HL-60 (cell line): ENCODE results near the gene IL20RA.

Experiments used
- DNase-seq, 2 experiments: peaks; one replicate each; pipeline ENCODE4 v3.0.0-alpha.2; 2010 to 2020; ENCODE audit warnings: low read depth in 1 of 2, low spot score in 1 of 2
- H3K27ac ChIP-seq: fragments of 250-450 bp; sonication (Bioruptor Pico); replicated peaks from 2 replicates; pipeline ENCODE4 v1.5.1; 2020; ENCODE audit warnings: mild to moderate bottlenecking, moderate library complexity
- H3K27me3 ChIP-seq: fragments of 250-450 bp; sonication (Bioruptor Pico); 2 replicates; pipeline ENCODE4 v1.5.1; 2021; ENCODE audit warnings: mild to moderate bottlenecking, moderate library complexity; ENCODE audit not compliant: insufficient read depth, poor library complexity, severe bottlenecking
- H3K4me3 ChIP-seq: replicated peaks from 2 replicates; pipeline ENCODE4 v1.5.1; 2011; ENCODE audit warnings: mild to moderate bottlenecking, control low read depth, low read length; ENCODE audit not compliant: insufficient read depth
- CTCF ChIP-seq: IDR thresholded peaks from one replicate; pipeline ENCODE4 v1.5.1; 2011; ENCODE audit warnings: low read length, control low read depth, inconsistent platforms; ENCODE audit not compliant: insufficient read depth
- GABPA ChIP-seq: IDR thresholded peaks from 2 replicates; pipeline ENCODE4 v1.6.1; 2012; ENCODE audit warnings: low read depth
- POLR2AphosphoS5 ChIP-seq: IDR thresholded peaks from 2 replicates; pipeline ENCODE4 v1.6.1; 2012; ENCODE audit warnings: low read depth
- REST ChIP-seq: IDR thresholded peaks from 2 replicates; pipeline ENCODE4 v1.6.1; 2012; ENCODE audit warnings: low read depth; ENCODE audit not compliant: insufficient replicate concordance
- SPI1 ChIP-seq: IDR thresholded peaks from 2 replicates; pipeline ENCODE4 v1.6.1; 2012; ENCODE audit warnings: low read depth, mild to moderate bottlenecking, borderline replicate concordance

The IL20RA gene

DNA sequence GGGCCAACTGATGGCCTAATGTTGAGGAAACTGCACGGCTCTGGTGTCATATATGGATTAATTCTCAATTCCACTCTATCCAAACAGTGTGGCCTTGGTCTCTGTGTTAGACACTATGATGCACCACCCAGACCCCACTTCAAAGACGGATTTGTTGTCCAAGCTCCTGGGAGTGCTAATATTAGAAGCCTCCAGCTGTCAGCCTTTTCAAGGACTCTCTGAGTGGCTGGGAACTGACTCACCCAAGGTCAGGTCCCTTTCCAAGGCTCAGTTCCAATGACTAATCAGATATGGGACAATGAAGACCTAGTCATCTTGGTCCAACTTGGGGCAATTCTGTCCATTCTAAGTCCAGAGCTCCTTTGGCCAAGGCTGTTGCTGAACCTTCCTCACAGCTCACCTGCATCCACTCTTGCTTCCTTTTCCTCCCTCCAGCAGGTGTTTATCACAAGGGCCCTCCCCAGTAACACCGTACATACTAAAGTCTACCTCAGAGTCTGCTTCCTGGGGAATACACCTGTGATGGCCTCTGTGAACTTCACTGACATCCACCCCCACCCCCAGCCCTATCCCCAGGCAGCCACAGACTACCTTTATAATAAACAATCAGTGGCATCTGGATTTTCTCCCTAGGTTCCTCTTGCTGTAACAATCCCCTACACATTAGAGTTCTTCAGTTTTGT is 7.2 kb upstream of the IL20RA start:
- no peak overlapping the region for H3K27ac ChIP-seq
- no peak for TF ChIP-seq SPI1
- no peak for TF ChIP-seq POLR2AphosphoS5
- TF ChIP-seq REST, result no peak
- TF ChIP-seq CTCF, result no peak
- TF ChIP-seq GABPA, result no peak

DNA sequence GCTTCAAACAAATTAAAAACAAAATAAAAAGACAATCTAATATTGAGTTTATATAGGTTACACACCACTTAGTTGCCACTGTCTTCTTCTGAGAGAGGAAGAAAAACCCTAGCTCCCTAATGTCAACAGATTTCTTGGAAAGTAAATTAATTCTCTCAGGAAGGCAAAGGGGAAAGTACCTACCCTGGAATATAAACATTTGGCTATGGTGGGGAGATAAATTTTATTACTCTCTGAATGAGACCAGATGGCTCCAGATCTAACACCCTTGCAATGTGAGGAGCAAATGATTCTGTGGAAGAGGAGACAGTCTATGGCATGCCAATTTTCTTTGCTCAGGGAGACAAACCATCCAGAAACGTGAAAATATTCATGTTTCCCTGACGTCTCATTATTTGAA is 4.3 kb upstream of the IL20RA start:
- H3K27ac ChIP-seq, result no peak overlapping the region
- peaks cover 40% of the 10 kb centered on the region for H3K27me3 ChIP-seq
- DNase-seq, result no peak
- H3K4me3 ChIP-seq, result no peak overlapping the region
- TF ChIP-seq GABPA (no peak), CTCF (no peak), REST (no peak), SPI1 (no peak), POLR2AphosphoS5 (no peak)

More for the DNA sequence above, 7.2 kb upstream of the IL20RA start:
- Histone ChIP-seq H3K4me3 (no peak overlapping the region), H3K27me3 (peaks cover 26% of the 10 kb centered on the region)
- DNase-seq, result no peak

DNA sequence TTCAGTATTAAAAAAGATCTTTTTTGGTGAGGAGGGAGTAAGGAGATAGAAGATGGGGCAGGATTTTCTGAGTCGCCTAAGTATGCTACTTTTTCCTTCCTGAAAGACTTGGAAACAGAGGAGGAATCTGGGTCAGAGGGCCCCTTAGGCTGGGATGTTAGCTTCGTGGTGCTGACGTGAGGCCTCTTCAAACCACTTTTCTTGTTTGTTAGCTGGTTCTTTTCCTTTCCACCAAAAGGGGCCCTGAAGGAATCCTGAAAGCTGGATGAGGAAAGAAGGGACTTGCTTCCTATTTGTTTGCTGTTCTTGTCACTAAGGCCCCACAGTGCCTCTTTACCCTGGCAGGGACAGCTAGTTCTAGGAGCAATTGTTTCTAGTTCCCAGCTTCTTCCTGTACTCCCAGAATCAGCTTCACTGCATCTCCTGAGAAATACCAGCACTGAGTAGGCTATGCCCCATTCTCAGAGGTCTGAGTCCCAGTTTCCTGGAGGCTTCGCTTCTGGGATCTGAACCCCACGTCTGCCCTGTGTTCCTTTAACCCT is 2.2 kb upstream of the IL20RA start:
- Histone ChIP-seq H3K27me3 (peaks cover 55% of the 10 kb centered on the region), H3K27ac (no peak overlapping the region), H3K4me3 (no peak overlapping the region)
- no peak for TF ChIP-seq POLR2AphosphoS5
- no peak for TF ChIP-seq GABPA
- TF ChIP-seq CTCF, result no peak
- TF ChIP-seq REST, result no peak
- no peak for TF ChIP-seq SPI1
- DNase-seq, result no peak
